GM18861 (cell line): Measurements from ENCODE around the gene GTF2H1.
"Not testable (repeated sequence)": the region's sequence is repeated elsewhere in the genome, so short reads cannot be mapped to it uniquely, and the experiment has no call there.

Experiments
- ATAC-seq: cut with Tn5 transposase; IDR thresholded peaks from one replicate; pipeline ENCODE4 v1.9.1; 2021; ENCODE audit not compliant: unreplicated experiment

GTF2H1 gene

GRCh38 chr11:18372201-18372600, 49.8 kb downstream of the GTF2H1 start:
- ATAC-seq: no peak

- no peak for ATAC-seq
Measured at GRCh38 chr11:18374956-18375355, 52.6 kb downstream of the GTF2H1 start.

GRCh38 chr11:18375941-18376340, 53.6 kb downstream of the GTF2H1 start:
- ATAC-seq: no peak

- no peak for ATAC-seq
Measured at GRCh38 chr11:18379201-18379600, 56.8 kb downstream of the GTF2H1 start.

GRCh38 chr11:18383388-18384156, 61.2 kb downstream of the GTF2H1 start:
- ATAC-seq: peak; percentile 84

- peak; percentile 37 for ATAC-seq
Measured at GRCh38 chr11:18384157-18384641, 61.8 kb downstream of the GTF2H1 start.

GRCh38 chr11:18390088-18390487, 67.7 kb downstream of the GTF2H1 start:
- ATAC-seq: no peak

- ATAC-seq: no peak
Measured at GRCh38 chr11:18392434-18393321, 70.3 kb downstream of the GTF2H1 start.

GRCh38 chr11:18393581-18394274, 71.4 kb downstream of the GTF2H1 start:
- ATAC-seq: no peak

GRCh38 chr11:18394275-18394927, 72.0 kb downstream of the GTF2H1 start, which contains the start of gene LDHA:
TSS of gene LDHA (plus strand) at chr11:18394563. CDS start at chr11:18396843, 2,280 bp downstream.
- ATAC-seq: peak; percentile 57

GRCh38 chr11:18394928-18395734, 72.8 kb downstream of the GTF2H1 start:
- no peak for ATAC-seq

GRCh38 chr11:18395735-18396504, 73.6 kb downstream of the GTF2H1 start:
- ATAC-seq: peak; percentile 59

GRCh38 chr11:18397921-18398320, 75.6 kb downstream of the GTF2H1 start:
- ATAC-seq: no peak

- ATAC-seq: not testable (repeated sequence)
Measured at GRCh38 chr11:18401077-18401476, 78.7 kb downstream of the GTF2H1 start.

- ATAC-seq: no peak
Measured at GRCh38 chr11:18404062-18404461, 81.7 kb downstream of the GTF2H1 start.

GRCh38 chr11:18407400-18407799, 85.0 kb downstream of the GTF2H1 start:
- not testable (repeated sequence) for ATAC-seq

GRCh38 chr11:18408558-18409291, 86.4 kb downstream of the GTF2H1 start:
- ATAC-seq: no peak

- ATAC-seq: no peak
Measured at GRCh38 chr11:18416459-18416858, 94.1 kb downstream of the GTF2H1 start.
